Adipocyte (in vitro differentiated cells): ENCODE data around the gene UBE2H.

Source experiments
- DNase-seq: peaks from one replicate; pipeline ENCODE4 v3.0.0-alpha.2; 2015; ENCODE audit warnings: low read depth
- H3K27me3 ChIP-seq: replicated peaks from 2 replicates; pipeline ENCODE4 v1.7.0; 2013; ENCODE audit warnings: mild to moderate bottlenecking, low read length, moderate library complexity; ENCODE audit not compliant: control insufficient read depth, insufficient read depth
- H3K36me3 ChIP-seq: 2 replicates; pipeline ENCODE4 v1.7.0; 2013; ENCODE audit warnings: low read length, mild to moderate bottlenecking, moderate library complexity; ENCODE audit not compliant: control insufficient read depth, insufficient read depth, severe bottlenecking
- H3K4me1 ChIP-seq: 2 replicates; pipeline ENCODE4 v1.7.0; 2013; ENCODE audit warnings: mild to moderate bottlenecking, low read length, moderate library complexity; ENCODE audit not compliant: control insufficient read depth, insufficient read depth
- H3K4me3 ChIP-seq: 2 replicates; pipeline ENCODE4 v1.7.0; 2013; ENCODE audit warnings: mild to moderate bottlenecking, low read length, moderate library complexity
- H3K9ac ChIP-seq: 2 replicates; pipeline ENCODE4 v1.7.0; 2013; ENCODE audit warnings: mild to moderate bottlenecking, low read length, moderate library complexity
- H3K9me3 ChIP-seq: 2 replicates; pipeline ENCODE4 v1.7.0; 2013; ENCODE audit warnings: mild to moderate bottlenecking, low read length, moderate library complexity; ENCODE audit not compliant: control insufficient read depth

Gene UBE2H

GRCh38 chr7:129887865-129888264 lies 64.9 kb downstream of the UBE2H start:
- Histone ChIP-seq H3K27me3 (no peaks in the 10 kb centered on the region), H3K4me1 (peaks cover 16% of the 10 kb centered on the region), H3K4me3 (no peak overlapping the region), H3K9ac (no peak overlapping the region), H3K9me3 (no peaks in the 10 kb centered on the region), H3K36me3 (peaks cover 5% of the 10 kb centered on the region)
- DNase-seq: no peak

DNA sequence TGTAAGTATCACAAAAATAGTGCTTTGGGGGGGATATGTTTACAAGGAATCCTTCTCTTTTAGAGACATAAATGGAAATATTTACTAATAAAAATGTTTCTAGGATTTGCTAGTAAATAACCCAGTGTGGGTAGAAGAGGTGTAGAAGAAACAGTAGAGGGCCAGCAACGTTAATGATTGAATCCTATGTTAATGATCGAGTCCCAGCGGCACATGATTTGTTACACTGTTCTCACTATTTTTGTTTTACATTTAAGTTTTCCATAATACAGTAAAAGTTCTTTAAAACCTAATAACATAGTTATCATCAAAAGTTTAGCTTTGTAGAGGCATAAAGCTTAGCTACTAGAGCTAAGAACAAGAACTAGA lies 66.0 kb downstream of the UBE2H start:
- H3K9me3 ChIP-seq: no peaks in the 10 kb centered on the region
- peaks cover 22% of the 10 kb centered on the region for H3K4me1 ChIP-seq
- no peak overlapping the region for H3K9ac ChIP-seq
- H3K27me3 ChIP-seq: no peaks in the 10 kb centered on the region
- H3K4me3 ChIP-seq: no peak overlapping the region
- H3K36me3 ChIP-seq: peaks cover 5% of the 10 kb centered on the region
- DNase-seq: no peak

GRCh38 chr7:129886167-129886817 lies 66.5 kb downstream of the UBE2H start:
- Histone ChIP-seq H3K27me3 (no peaks in the 10 kb centered on the region), H3K4me1 (peaks cover 22% of the 10 kb centered on the region), H3K36me3 (peaks cover 5% of the 10 kb centered on the region), H3K4me3 (no peak overlapping the region), H3K9me3 (no peaks in the 10 kb centered on the region), H3K9ac (no peak overlapping the region)
- DNase-seq: no peak

DNA sequence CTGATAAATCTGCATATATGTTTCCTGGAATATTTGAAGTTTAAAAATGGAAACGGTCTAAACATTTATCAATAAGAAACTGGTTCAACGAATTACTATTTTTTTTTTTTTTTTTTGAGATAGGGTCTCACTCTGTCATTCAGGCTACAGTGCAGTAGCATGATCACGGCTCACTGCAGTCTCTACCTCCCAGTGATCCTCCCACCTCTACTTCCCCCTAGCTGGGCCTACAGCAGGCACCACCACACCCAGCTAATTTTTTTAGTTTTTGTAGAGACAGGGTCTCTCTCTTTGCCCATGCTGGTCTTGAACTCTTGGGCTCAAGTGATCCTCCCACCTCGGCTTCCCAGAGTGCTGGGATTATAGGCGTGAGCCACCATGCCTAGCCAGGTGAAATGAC lies 68.3 kb downstream of the UBE2H start:
- H3K27me3 ChIP-seq: no peaks in the 10 kb centered on the region
- peaks cover 16% of the 10 kb centered on the region for H3K36me3 ChIP-seq
- H3K4me1 ChIP-seq: peaks cover 22% of the 10 kb centered on the region
- H3K9me3 ChIP-seq: no peaks in the 10 kb centered on the region
- H3K4me3 ChIP-seq: no peak overlapping the region
- no peak overlapping the region for H3K9ac ChIP-seq
- no peak for DNase-seq

DNA sequence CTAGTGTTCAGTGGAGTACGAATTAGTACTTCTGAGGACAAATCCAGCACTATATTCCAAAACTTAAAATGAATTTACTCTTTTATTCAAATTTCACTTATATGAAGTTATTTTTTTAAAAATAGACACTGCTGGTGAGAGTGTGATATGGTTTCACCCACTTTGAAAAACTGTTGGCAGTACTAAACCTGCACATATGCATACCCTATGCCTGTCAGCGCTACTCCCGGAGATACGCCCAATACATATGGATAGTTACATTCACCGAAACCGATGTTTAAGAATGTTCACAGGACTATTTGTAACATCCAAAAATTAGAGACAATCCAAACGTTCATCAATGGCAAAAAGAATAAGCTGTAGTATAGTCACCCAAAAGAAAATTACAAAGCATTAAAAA lies 69.6 kb downstream of the UBE2H start:
- Histone ChIP-seq H3K9me3 (no peaks in the 10 kb centered on the region), H3K36me3 (peaks cover 24% of the 10 kb centered on the region), H3K9ac (no peak overlapping the region), H3K4me3 (no peak overlapping the region), H3K4me1 (peaks cover 20% of the 10 kb centered on the region), H3K27me3 (no peaks in the 10 kb centered on the region)
- no peak for DNase-seq

- Histone ChIP-seq H3K36me3 (peaks cover 24% of the 10 kb centered on the region), H3K9ac (no peak overlapping the region), H3K27me3 (no peaks in the 10 kb centered on the region), H3K4me3 (no peak overlapping the region), H3K9me3 (no peaks in the 10 kb centered on the region), H3K4me1 (peaks cover 26% of the 10 kb centered on the region)
- DNase-seq: peak; percentile 34
Observed at GRCh38 chr7:129882531-129882930, 70.2 kb downstream of the UBE2H start.

DNA sequence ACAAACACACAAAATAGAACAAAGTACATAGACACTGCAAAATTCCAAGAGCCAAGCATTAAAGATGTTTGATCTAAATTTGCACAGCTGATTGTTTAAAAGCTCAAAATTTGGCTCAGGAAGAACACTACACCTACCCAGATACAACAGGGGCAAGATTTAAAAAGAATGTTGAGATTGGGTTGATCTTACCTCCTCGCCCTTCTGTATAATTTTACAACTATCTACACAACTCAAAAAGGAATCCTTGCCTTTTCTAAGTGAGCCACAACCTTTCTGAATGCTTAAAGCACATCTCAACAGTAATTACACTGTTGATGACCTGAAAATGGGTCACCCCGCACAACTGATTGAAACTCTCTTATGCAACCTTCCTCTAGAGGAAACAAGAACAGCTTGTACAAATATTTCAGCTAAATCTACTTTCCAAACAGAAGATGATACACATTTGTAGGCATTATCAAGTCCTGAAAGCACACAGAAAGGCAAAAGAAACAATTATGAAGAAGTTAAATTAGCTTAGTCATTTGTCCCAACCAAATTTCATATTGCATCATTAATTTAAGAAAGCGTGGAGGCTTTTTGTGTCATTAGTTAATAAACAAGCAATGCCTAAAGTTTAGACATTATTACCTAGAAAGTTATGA lies 75.5 kb downstream of the UBE2H start:
- H3K4me3 ChIP-seq: peak overlapping the region; percentile 59
- H3K9ac ChIP-seq: peak overlapping the region; percentile 67
- H3K36me3 ChIP-seq: peaks cover 25% of the 10 kb centered on the region
- no peaks in the 10 kb centered on the region for H3K9me3 ChIP-seq
- DNase-seq: peak; percentile 62
- H3K27me3 ChIP-seq: no peaks in the 10 kb centered on the region
- H3K4me1 ChIP-seq: peaks cover 39% of the 10 kb centered on the region

GRCh38 chr7:129875745-129876411 lies 76.9 kb downstream of the UBE2H start:
- DNase-seq: peak; percentile 52

DNA sequence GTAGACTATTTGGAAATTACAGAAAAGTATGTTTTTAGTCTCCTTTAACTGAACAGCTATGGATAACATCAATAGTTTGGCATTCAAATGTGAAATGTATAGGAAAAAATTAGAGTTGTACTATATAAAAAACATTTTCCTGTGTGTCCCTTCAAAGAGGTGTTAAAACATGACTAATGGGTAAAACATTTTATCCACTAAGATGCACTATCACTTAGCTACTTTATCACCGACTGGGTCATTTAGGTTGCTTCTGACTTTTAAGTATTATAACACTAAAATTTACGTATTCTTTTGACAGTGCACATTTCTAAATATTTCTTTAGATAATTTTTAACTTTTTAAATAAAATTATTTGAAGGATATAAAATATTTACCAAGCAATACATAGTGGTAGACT lies 77.6 kb downstream of the UBE2H start:
- Histone ChIP-seq H3K9me3 (no peaks in the 10 kb centered on the region), H3K9ac (no peak overlapping the region), H3K4me1 (peaks cover 45% of the 10 kb centered on the region), H3K36me3 (peaks cover 26% of the 10 kb centered on the region), H3K27me3 (no peaks in the 10 kb centered on the region), H3K4me3 (no peak overlapping the region)
- no peak for DNase-seq

More at GRCh38 chr7:129875745-129876411, 76.9 kb downstream of the UBE2H start:
- Histone ChIP-seq H3K4me3 (no peak overlapping the region), H3K36me3 (peaks cover 27% of the 10 kb centered on the region), H3K27me3 (no peaks in the 10 kb centered on the region), H3K9ac (no peak overlapping the region), H3K4me1 (peaks cover 44% of the 10 kb centered on the region), H3K9me3 (no peaks in the 10 kb centered on the region)

- Histone ChIP-seq H3K36me3 (peaks cover 27% of the 10 kb centered on the region), H3K27me3 (no peaks in the 10 kb centered on the region), H3K9ac (no peak overlapping the region), H3K4me1 (peaks cover 48% of the 10 kb centered on the region), H3K9me3 (no peaks in the 10 kb centered on the region), H3K4me3 (no peak overlapping the region)
- DNase-seq: no peak
Observed at GRCh38 chr7:129874722-129875121, 78.0 kb downstream of the UBE2H start.

GRCh38 chr7:129872054-129872453 lies 80.7 kb downstream of the UBE2H start:
- Histone ChIP-seq H3K36me3 (peaks cover 20% of the 10 kb centered on the region), H3K4me1 (peaks cover 41% of the 10 kb centered on the region), H3K9me3 (no peaks in the 10 kb centered on the region), H3K27me3 (no peaks in the 10 kb centered on the region), H3K9ac (no peak overlapping the region), H3K4me3 (no peak overlapping the region)
- DNase-seq: no peak
